Stimulated activated CD4-positive, alpha-beta T cell treated with anti-CD3 and anti-CD28 coated beads, Interleukin-4, amount 100 ng/mL, for 48 hours (primary cell): ENCODE data around the gene KRT75.

Experiments used
- DNase-seq, 2 donors: peaks; one replicate each; pipeline ENCODE4 v3.0.0-alpha.2; 2020; ENCODE audit warnings: low read depth in 2 of 2

Gene KRT75

DNA sequence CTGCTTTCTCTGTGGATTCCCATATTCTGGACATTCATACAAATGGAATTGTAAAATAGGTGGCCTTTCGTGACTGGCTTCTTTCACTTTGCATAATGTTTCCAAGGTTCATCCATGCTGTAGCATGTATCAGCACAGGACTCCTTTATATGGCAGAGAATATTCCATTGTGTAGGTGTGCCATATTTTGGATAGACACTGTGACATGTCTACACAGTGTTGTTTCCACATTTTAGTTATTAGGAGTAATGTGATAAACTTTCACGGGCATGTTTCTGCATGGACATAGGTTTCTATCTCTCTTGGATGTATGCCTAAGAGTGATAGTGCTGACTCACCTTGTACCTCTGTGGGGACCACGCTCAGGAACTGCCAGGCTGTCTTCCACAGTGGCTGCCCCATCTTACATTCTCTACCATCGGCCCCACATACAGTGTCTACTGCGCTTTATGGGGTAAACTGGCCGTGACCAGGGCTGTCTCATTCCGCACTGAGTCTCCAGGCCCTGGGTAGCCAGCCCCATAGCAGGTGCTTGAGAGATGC is 41.6 kb downstream of the KRT75 start:
- no peak for DNase-seq

DNA sequence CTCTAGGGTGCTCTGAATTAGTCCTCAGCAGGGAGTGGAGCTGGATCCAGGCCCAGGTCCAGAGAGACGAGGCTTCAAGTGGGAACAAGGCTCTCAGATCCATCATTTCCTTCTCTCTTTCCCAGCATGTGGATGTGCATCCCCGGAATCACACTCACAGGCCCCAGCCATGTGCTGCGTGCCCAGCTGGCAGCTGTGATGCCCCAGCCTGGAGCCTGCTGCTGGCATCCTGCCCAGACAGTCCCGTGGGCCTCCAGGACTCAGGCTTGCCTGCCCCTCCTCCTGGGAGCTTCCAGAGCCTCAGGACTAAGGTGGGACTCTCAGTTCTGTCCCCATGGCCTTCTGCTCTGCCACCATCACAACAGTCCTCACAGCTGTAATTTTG is 42.6 kb downstream of the KRT75 start:
- no peak for DNase-seq

DNA sequence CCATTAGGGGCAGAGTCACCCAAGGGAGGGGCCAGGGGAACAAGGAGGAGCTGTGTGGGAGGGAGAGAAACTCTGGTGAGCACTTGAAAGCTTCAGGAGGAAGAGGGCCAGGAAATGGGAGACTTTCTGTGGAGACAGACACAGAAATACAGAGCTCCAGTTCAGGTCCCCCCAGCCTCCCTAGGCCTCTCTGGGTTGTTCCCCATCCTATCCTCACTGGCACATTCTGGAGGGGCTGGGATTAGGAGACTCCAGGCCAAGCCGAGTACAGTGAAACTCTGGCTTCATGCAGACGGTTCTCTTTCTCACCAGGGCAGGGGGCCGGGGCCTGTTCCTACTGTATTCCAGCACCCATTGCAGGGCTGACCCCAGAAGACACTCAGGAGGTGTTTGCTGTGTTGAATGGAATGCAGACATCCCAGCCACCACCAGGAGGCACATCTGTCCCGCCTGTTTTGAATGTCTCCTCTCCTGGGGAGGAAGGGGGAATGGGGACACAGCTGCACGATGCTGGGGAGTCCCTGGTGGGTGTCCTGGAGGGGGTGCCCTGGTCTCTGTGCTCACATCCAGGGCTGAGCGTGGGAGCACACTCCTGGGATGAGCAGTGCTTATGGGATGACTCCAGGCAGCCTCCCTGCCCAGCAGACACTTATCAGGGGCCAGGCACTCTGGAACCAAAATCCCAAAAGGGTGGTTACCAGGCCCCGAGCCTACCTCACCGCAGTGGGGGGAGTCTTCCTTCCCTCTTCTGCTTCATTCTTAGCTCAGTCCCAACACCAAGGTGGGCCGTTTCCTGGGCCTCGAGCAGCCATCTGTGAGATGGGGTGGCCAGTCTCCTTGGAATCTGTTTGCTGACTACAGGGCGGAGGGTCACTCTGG is 43.2 kb downstream of the KRT75 start:
- no peak for DNase-seq

DNA sequence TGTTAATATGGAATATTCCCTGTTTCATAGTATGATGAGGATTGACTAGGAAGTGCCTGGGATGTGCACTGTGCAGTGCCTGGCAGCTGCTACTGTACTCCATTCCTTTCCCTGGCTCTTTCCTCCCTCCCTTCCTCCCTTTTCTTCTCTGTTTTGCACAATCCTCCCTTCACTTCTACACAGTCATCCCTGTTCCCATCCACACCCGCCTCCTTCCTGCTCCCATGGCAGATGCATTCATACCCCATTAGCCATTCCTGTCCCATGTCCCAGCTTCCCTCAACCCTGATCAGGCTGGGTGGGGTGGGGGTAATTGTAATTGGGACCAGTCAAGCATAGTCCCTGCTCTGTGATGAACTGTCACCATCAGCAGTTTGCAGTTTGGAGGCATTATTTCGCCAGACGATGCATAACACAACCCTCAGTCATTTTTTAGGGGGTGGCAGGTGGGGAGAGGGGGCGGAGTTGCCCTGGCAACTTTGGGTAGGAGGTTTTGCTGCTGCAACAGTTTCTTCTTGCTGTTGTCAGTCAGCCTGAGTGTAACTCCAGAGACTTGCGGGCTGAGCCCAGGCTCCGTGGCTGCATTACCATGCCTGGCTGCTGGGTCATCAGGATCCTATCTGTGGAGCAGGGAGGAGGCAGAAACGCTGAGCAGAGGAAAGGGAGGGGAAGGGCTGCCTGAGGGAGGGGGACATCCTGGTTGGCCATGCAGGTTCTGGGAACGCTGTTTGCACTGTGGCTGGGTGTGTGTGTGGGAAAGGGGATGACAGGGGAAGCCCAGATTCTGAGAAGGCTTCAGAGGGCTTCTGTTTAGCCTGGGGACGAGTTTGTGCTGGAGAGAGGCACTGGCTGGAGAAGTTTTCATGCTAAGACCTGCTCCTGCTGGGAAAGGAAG is 44.6 kb downstream of the KRT75 start:
- DNase-seq = no peak

DNA sequence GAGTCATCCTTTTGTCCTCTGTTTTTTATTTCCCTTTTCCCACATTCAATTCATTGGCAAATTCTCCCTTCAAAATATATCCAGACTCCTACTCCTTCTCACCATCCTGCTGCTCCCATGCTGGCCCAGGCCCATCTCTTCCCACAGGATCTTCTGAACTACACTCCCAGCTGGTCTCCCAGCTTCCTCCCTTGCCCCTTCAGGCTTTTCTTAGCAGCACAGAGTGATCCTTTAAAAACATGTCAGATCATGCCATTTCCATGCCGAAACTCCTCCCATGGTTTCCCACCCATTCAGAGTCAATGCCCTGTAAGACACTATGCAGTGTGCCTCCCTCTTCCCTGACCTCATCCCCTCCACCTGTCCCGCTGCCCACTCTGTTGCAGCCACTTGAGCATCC is 46.3 kb downstream of the KRT75 start:
- no peak for DNase-seq

DNA sequence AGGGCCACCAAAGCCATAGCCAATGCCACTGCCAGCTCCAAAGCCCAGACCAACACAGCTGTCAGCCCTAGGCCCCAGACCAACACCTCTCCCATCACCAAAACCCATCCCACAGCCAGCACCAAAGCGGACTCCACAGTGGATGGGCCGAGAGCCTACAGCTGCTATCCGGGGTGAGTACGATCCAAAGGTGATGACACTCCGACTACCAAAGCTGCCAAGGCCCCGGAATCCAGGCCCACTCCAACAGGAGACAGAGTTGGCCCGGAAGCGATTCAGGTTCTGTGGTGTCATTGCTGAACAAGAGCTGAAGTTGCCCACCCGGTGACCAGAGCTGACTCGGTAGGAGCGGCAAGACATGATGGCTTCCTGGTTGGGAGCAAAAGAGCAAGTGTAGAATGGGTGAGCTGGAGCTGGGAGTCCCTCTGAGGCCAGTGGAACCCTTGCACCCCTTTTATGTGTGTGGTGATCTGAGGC is 48.9 kb downstream of the KRT75 start, which contains the start of gene KRT84:
Gene KRT84, minus strand, starts transcription at position 427 of the 477 bp plus-strand sequence. Its CDS starts 67 bp downstream, at position 360.
- DNase-seq = no peak

DNA sequence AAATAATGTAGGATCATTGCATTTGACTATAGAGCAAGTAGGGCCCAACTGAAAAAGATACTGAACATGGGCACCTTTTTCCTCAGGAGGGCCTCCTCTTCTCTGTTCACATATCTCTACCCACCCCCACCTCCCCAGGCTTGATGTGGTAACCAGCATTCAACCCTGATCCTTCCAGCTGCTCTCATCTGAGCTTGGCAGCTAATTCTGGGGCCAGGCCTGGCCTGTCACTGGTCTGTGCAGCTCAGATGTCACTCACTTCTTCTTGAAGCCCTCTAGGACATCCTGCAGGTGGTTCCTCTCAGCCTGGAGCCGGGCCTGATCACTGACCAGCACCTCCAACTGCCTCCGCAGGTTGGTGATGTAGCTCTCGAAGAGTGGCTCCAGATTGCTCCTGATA is 50.8 kb downstream of the KRT75 start:
- no peak for DNase-seq

DNA sequence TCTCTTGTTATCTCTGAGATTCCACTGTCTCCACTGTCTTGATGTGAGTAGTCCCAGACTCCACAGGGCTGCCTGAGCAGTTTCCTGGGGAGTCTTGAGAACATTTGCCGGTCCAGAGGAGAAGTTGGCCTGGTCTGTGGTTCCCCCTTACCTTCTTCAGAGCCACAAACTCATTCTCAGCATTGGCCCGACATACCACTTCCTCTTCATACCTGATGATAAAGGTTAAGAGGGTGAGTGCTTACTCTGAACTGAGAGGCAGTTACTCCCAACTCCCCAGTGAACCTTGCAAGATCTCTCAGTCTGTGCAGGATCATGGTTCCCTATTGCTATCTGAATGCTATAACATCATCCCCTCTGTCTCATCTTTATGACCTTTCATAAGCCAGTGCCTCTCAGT is 51.3 kb downstream of the KRT75 start:
- DNase-seq = no peak

DNA sequence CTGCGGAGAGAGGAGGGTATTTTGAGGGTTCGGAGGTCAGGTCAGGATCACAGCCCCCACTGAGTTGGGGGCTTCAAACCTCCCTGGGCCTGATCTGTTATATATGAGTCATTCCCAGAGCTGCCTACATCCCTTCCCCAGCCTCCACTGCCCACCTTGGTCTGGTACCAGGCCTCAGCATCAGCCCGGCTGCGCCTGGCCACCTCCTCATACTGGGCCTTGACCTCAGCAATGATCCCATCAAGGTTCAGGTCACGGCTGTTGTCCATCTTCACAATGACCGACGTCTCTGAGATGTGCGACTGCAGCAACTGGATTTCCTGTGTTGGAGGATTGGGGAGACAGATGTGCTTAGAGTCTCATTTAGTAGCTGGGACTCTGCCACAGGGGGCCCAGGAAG is 53.0 kb downstream of the KRT75 start:
- no peak for DNase-seq

DNA sequence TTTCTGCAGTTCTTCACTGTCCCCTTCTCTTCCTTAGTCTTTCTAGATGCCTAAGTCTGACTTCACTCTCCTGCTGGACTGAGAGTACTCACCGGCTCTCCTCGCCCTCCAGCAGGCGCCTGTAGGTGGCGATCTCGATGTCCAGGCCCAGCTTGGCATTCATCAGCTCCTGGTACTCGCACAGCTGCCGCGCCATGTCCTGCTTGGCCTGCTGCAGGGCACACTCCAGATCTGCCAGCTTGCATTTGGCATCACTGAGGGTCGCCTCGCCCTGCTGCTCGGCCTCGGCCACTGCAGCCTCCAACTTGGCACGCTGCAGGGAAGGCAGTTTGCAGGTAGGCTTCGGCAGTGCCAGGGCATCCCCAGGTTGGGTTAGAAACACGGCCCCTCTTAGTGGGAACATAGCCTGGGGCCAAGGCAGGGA is 53.9 kb downstream of the KRT75 start:
- no peak for DNase-seq

DNA sequence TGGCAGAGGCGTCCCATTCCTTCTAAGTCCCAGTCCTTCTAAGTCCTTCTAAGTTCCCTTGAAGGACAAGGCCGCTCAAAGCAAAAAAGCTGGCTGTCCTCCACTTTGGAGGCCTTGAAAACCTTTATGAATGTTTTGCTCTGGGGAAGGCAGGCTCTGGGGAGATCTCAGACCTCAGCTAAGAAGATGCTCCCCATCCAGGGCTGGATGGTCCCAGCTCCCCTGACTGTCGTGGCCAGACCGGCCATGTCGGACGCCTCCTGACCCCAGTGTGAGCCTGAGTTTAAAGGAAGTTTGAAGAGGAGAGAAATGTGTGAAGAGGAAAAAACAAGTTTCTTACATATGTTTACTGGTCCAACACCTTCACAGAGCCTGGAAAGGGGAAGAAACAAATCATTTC is 54.6 kb downstream of the KRT75 start:
- no peak for DNase-seq

DNA sequence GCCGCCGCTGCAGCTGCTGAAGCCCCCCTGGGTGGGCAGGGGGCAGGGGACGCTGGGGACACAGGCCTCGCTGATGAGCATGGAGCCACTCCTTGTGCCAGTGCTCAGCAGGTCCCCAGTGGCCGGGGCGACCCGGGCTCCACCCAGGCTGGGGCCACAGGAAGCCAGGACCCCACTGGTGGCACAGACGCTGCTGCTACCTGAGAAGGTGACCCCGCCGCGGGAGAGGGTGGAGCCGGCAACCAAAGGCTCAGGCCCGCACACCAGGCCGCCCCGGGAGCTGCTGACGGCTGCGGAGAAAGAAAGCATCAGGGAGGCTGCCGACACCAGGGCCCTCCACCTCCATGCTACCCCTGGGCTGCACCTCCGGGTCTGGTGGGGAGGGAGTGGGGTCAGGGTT is 56.1 kb downstream of the KRT75 start:
- DNase-seq = no peak

DNA sequence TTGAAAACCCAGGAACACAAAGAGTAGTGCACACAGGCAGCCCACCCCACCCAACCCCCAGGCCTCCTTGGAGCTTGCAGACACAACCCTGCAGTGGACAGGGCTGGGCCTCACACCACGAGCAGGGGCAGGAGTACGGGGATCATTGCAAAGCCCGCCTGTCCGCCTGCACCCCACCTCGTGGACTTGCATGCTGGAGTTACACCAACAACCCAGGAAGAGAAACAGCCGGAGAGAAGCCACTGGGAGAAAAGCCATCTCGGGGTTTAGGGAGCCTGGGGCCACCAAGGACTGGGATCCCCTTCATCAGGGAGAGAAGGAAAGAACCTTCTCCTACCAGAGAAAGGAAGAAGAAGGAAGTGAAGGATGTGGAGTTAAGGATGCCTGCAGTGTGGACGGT is 56.9 kb downstream of the KRT75 start:
- no peak for DNase-seq
